Measurements from ENCODE around the gene CFAP100. TPM values are rescaled to one million over a fixed set of nuclear protein-coding genes. Genes with fewer than 3 reads are reported as not detected.
A peak's percentile ranks its signal among the peaks of the same experiment; 100 is the strongest.

Gene CFAP100
- total RNA-seq, 1 experiment from 2014 or later: not detected

GRCh38 chr3:126434931-126435411 is 40.3 kb downstream of the CFAP100 start:
- Mint-ChIP-seq H3K27ac (ENCODE audit: unreplicated experiment) (peak overlapping the region; percentile 9), H3K4me1 (ENCODE audit: low read depth, unreplicated experiment) (peaks cover 6% of the 10 kb centered on the region), H3K27me3 (ENCODE audit: insufficient read depth, unreplicated experiment) (no peaks in the 10 kb centered on the region), H3K36me3 (ENCODE audit: insufficient read depth, unreplicated experiment) (peaks cover 9% of the 10 kb centered on the region), H3K4me3 (ENCODE audit: unreplicated experiment) (no peak overlapping the region), H3K9me3 (ENCODE audit: unreplicated experiment) (no peaks in the 10 kb centered on the region)
- Histone ChIP-seq H3K36me3 (ENCODE audit: control insufficient read depth, insufficient read depth, low read length) (no peaks in the 10 kb centered on the region), H3K4me3 (ENCODE audit: low read depth, low read length) (no peak overlapping the region), H3K4me1 (no peaks in the 10 kb centered on the region), H3K27me3 (replicated peaks; ENCODE audit: control insufficient read depth, insufficient read depth, low read length) (no peaks in the 10 kb centered on the region), H3K9me3 (no peaks in the 10 kb centered on the region)
- POLR2A ChIA-PET: no interaction called here
- TF ChIP-seq CTCF (IDR thresholded peaks at IDR 0.05; ENCODE audit: insufficient read depth in 1 of 2, low read depth in 1 of 2, low read length in 1 of 2, severe bottlenecking in 1 of 2, unreplicated experiment in 1 of 2): no peak
- intact Hi-C loops (cut with micrococcal nuclease; ENCODE audit: unreplicated experiment): no loop called here
- CTCF ChIA-PET: no interaction called here
- DNase-seq: peak in 1 of 2 experiments; percentile 24
- BruUV-seq (replicated peaks): no TSS peak

GRCh38 chr3:126435456-126436315 is 41.0 kb downstream of the CFAP100 start:
- BruUV-seq (replicated peaks): no TSS peak
- Mint-ChIP-seq H3K4me1 (ENCODE audit: low read depth, unreplicated experiment) (peaks cover 6% of the 10 kb centered on the region), H3K9me3 (ENCODE audit: unreplicated experiment) (no peaks in the 10 kb centered on the region), H3K4me3 (ENCODE audit: unreplicated experiment) (no peak overlapping the region), H3K27ac (ENCODE audit: unreplicated experiment) (no peak overlapping the region), H3K27me3 (ENCODE audit: insufficient read depth, unreplicated experiment) (no peaks in the 10 kb centered on the region), H3K36me3 (ENCODE audit: insufficient read depth, unreplicated experiment) (peaks cover 9% of the 10 kb centered on the region)
- no peaks in the 10 kb centered on the region for H3K36me3 ChIP-seq (ENCODE audit: control insufficient read depth, insufficient read depth, low read length)
- POLR2A ChIA-PET: no interaction called here
- intact Hi-C loops (cut with micrococcal nuclease; ENCODE audit: unreplicated experiment): no loop called here
- peak in 1 of 2 experiments; percentile 19 for DNase-seq
- H3K27me3 ChIP-seq (replicated peaks; ENCODE audit: control insufficient read depth, insufficient read depth, low read length): no peaks in the 10 kb centered on the region
- H3K4me1 ChIP-seq: no peaks in the 10 kb centered on the region
- no peaks in the 10 kb centered on the region for H3K9me3 ChIP-seq
- CTCF ChIA-PET: no interaction called here
- TF ChIP-seq CTCF (IDR thresholded peaks at IDR 0.05; ENCODE audit: insufficient read depth in 1 of 2, low read depth in 1 of 2, low read length in 1 of 2, severe bottlenecking in 1 of 2, unreplicated experiment in 1 of 2): no peak
- no peak overlapping the region for H3K4me3 ChIP-seq (ENCODE audit: low read depth, low read length)

- Histone ChIP-seq H3K27me3 (replicated peaks; ENCODE audit: control insufficient read depth, insufficient read depth, low read length) (no peaks in the 10 kb centered on the region), H3K9me3 (no peaks in the 10 kb centered on the region), H3K4me3 (ENCODE audit: low read depth, low read length) (no peak overlapping the region), H3K36me3 (ENCODE audit: control insufficient read depth, insufficient read depth, low read length) (no peaks in the 10 kb centered on the region), H3K4me1 (no peaks in the 10 kb centered on the region)
- no peak overlapping the region for H3K27ac Mint-ChIP-seq (ENCODE audit: unreplicated experiment)
- CTCF ChIA-PET: no interaction called here
- H3K4me1 Mint-ChIP-seq (ENCODE audit: low read depth, unreplicated experiment): peaks cover 6% of the 10 kb centered on the region
- H3K9me3 Mint-ChIP-seq (ENCODE audit: unreplicated experiment): no peaks in the 10 kb centered on the region
- no peaks in the 10 kb centered on the region for H3K27me3 Mint-ChIP-seq (ENCODE audit: insufficient read depth, unreplicated experiment)
- no peak for TF ChIP-seq CTCF (IDR thresholded peaks at IDR 0.05; ENCODE audit: insufficient read depth in 1 of 2, low read depth in 1 of 2, low read length in 1 of 2, severe bottlenecking in 1 of 2, unreplicated experiment in 1 of 2)
- H3K4me3 Mint-ChIP-seq (ENCODE audit: unreplicated experiment): no peak overlapping the region
- POLR2A ChIA-PET: no interaction called here
- intact Hi-C loops (cut with micrococcal nuclease; ENCODE audit: unreplicated experiment): no loop called here
- DNase-seq: no peak
- H3K36me3 Mint-ChIP-seq (ENCODE audit: insufficient read depth, unreplicated experiment): peaks cover 9% of the 10 kb centered on the region
- BruUV-seq (replicated peaks): no TSS peak
These were observed 42.4 kb downstream of the CFAP100 start for GRCh38 chr3:126436826-126437717.

Data from Caco-2 (cell line).